OCI-LY3 (cell line): ENCODE results near the gene THRAP3.

Experiments used
- CTCF ChIP-seq: fragments of 200-600, 300-600 bp; sonication (generic); IDR thresholded peaks from 2 replicates; pipeline ENCODE4 v1.5.1; 2014; ENCODE audit warnings: antibody characterized with exemption, low read length, low read depth
- EZH2phosphoT487 ChIP-seq: fragments of 200-600 bp; shearing (Covaris generic); IDR thresholded peaks from 2 replicates; pipeline ENCODE4 v1.6.1; 2018; ENCODE audit warnings: antibody characterized with exemption, mixed run types, low read depth

GRCh38 chr1:36343651-36344394 lies 119.6 kb downstream of the THRAP3 start:
- TF ChIP-seq CTCF (no peak), EZH2phosphoT487 (no peak)
